ENCODE data around the gene CENPT. TPM values are rescaled to one million over a fixed set of nuclear protein-coding genes. Genes with fewer than 3 reads are reported as not detected.

CENPT gene
- total and polyA plus RNA-seq, 2 of the 13 experiments (the other 11 are each of a cell fraction or from before 2014, with no cell fraction given): 40.9 to 43.3 TPM

DNA sequence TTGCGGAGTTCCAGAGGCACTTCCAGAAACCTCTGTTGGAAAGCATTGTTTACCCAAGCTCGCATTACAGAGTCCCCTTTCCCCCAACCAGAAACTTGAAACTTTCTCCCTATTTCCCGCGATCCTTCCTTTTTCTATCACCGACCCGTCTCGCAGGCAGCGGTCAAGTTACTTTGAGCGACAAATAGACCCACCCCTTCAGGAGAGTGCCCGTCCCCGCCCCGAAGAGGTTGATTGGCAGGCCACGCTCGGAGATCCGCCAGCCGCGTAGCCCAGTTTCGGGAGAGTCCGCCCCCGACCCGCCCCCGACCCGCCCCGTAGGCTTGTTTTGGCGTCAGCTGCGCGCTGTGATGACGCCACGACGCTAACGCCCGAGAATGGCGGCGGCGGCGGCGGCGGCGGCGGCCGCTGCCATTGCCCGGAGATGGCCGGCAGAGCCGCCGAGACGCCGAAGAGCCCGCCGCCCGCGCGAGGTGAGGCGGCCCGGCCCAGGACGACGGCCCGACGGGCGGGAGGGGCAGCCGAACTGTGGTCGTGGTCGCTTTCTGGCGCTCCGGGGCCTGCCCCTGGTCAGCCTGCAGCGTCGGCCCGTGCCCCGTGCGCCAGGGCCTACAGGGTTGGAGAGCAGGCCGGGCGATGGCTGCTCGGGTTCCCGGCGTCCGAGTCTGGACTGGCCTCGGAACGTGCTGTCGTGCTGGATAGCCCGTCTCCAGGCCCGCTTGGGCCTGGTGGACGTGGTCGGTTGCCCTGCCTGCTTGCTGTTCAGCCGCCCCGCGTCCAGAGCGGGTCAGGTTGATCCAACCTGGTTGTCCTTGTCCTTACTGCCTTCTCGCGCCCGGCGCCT lies 45.6 kb upstream of the CENPT start, which contains the start of gene PSKH1 (continued):
- TF ChIP-seq, protein P1, sequence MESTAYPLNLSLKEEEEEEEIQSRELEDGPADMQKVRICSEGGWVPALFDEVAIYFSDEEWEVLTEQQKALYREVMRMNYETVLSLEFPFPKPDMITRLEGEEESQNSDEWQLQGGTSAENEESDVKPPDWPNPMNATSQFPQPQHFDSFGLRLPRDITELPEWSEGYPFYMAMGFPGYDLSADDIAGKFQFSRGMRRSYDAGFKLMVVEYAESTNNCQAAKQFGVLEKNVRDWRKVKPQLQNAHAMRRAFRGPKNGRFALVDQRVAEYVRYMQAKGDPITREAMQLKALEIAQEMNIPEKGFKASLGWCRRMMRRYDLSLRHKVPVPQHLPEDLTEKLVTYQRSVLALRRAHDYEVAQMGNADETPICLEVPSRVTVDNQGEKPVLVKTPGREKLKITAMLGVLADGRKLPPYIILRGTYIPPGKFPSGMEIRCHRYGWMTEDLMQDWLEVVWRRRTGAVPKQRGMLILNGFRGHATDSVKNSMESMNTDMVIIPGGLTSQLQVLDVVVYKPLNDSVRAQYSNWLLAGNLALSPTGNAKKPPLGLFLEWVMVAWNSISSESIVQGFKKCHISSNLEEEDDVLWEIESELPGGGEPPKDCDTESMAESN (CRISPR knock-in tag; conservative IDR thresholded peaks at IDR 0.05): 0 out of 2 replicates have a peak, but pooled peaks have one; percentile 47
- TF ChIP-seq KAT2B (IDR thresholded peaks at IDR 0.05; ENCODE audit: borderline replicate concordance, low read depth, low read length): no peak
- TF ChIP-seq FOSL2 (CRISPR knock-in tag; IDR thresholded peaks at IDR 0.05): no peak
- peak; percentile 21; the same call in 1 of the 2 replicates for TF ChIP-seq LCORL (IDR thresholded peaks at IDR 0.05)
- no peak for TF ChIP-seq LCORL (CRISPR knock-in tag; IDR thresholded peaks at IDR 0.05)
- TF ChIP-seq MEIS2 (CRISPR knock-in tag; IDR thresholded peaks at IDR 0.05): peak; percentile 29; the same call in 1 of the 2 replicates
- peak; percentile 13; the same call in 1 of the 2 replicates for TF ChIP-seq SNAPC5 (CRISPR knock-in tag; IDR thresholded peaks at IDR 0.05; ENCODE audit: borderline replicate concordance)
- TF ChIP-seq, protein P2, sequence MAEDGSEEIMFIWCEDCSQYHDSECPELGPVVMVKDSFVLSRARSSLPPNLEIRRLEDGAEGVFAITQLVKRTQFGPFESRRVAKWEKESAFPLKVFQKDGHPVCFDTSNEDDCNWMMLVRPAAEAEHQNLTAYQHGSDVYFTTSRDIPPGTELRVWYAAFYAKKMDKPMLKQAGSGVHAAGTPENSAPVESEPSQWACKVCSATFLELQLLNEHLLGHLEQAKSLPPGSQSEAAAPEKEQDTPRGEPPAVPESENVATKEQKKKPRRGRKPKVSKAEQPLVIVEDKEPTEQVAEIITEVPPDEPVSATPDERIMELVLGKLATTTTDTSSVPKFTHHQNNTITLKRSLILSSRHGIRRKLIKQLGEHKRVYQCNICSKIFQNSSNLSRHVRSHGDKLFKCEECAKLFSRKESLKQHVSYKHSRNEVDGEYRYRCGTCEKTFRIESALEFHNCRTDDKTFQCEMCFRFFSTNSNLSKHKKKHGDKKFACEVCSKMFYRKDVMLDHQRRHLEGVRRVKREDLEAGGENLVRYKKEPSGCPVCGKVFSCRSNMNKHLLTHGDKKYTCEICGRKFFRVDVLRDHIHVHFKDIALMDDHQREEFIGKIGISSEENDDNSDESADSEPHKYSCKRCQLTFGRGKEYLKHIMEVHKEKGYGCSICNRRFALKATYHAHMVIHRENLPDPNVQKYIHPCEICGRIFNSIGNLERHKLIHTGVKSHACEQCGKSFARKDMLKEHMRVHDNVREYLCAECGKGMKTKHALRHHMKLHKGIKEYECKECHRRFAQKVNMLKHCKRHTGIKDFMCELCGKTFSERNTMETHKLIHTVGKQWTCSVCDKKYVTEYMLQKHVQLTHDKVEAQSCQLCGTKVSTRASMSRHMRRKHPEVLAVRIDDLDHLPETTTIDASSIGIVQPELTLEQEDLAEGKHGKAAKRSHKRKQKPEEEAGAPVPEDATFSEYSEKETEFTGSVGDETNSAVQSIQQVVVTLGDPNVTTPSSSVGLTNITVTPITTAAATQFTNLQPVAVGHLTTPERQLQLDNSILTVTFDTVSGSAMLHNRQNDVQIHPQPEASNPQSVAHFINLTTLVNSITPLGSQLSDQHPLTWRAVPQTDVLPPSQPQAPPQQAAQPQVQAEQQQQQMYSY (CRISPR knock-in tag; IDR thresholded peaks at IDR 0.05): peak; percentile 24; the same call in 1 of the 2 replicates
- peak; percentile 62 for TF ChIP-seq XRCC5 (optimal IDR thresholded peaks at IDR 0.05; ENCODE audit: low read length)
- no peak for TF ChIP-seq ZNF337 (CRISPR knock-in tag; IDR thresholded peaks at IDR 0.05; ENCODE audit: borderline replicate concordance, low read depth)
- no peak for TF ChIP-seq ONECUT2 (CRISPR knock-in tag; IDR thresholded peaks at IDR 0.05)
- TF ChIP-seq ELF4 (CRISPR knock-in tag; IDR thresholded peaks at IDR 0.05; ENCODE audit: borderline replicate concordance): no peak
- TF ChIP-seq PHF8 (CRISPR knock-in tag; IDR thresholded peaks at IDR 0.05): peak; percentile 94
- peak; percentile 24; the same call in 1 of the 2 replicates for TF ChIP-seq ZNF121 (CRISPR knock-in tag; IDR thresholded peaks at IDR 0.05)
- TF ChIP-seq PCBP2 (optimal IDR thresholded peaks at IDR 0.05; ENCODE audit: low read depth, low read length, poor library complexity, severe bottlenecking): no peak
- TF ChIP-seq ZNF646 (CRISPR knock-in tag; IDR thresholded peaks at IDR 0.05): no peak
- peak; percentile 92 for TF ChIP-seq ATF1 (CRISPR knock-in tag; IDR thresholded peaks at IDR 0.05)
